GM23248 (cell line): Measurements from ENCODE around the gene TRAPPC2L. TPM values are rescaled to one million over a fixed set of nuclear protein-coding genes. Genes with fewer than 3 reads are reported as not detected.

Source experiments
- DNase-seq: peaks from one replicate; pipeline ENCODE4 v3.0.0-alpha.2; 2015
- H2AFZ ChIP-seq: fragments of 200-600 bp; sonication (generic); 2 replicates; pipeline ENCODE4 v1.6.1; 2016; ENCODE audit warnings: antibody characterized with exemption
- H3F3A ChIP-seq: fragments of 200-600 bp; sonication (generic); 2 replicates; pipeline ENCODE4 v1.6.1; 2016; ENCODE audit warnings: mild to moderate bottlenecking, antibody characterized with exemption, mixed run types; ENCODE audit not compliant: insufficient read depth
- H3K27ac ChIP-seq: fragments of 200-600 bp; sonication (generic); 2 replicates; pipeline ENCODE4 v1.5.1; 2016; ENCODE audit warnings: mild to moderate bottlenecking
- H3K27me3 ChIP-seq: fragments of 200-600 bp; sonication (generic); replicated peaks from 2 replicates; pipeline ENCODE4 v1.6.1; 2016; ENCODE audit warnings: mild to moderate bottlenecking; ENCODE audit not compliant: insufficient read depth
- H3K36me3 ChIP-seq: fragments of 200-600 bp; sonication (generic); 2 replicates; pipeline ENCODE4 v1.6.1; 2016; ENCODE audit warnings: low read depth, mild to moderate bottlenecking
- H3K4me1 ChIP-seq: fragments of 200-600 bp; sonication (generic); 2 replicates; pipeline ENCODE4 v1.6.1; 2016; ENCODE audit warnings: mild to moderate bottlenecking; ENCODE audit not compliant: insufficient read depth
- H3K4me2 ChIP-seq: fragments of 200-600 bp; sonication (generic); one replicate; pipeline ENCODE4 v1.6.1; 2016; ENCODE audit warnings: mild to moderate bottlenecking; ENCODE audit not compliant: unreplicated experiment
- H3K4me3 ChIP-seq: fragments of 200-600 bp; sonication (generic); 2 replicates; pipeline ENCODE4 v1.5.1; 2016; ENCODE audit warnings: mild to moderate bottlenecking
- H3K79me2 ChIP-seq: fragments of 200-600 bp; sonication (generic); 2 replicates; pipeline ENCODE4 v1.6.1; 2016; ENCODE audit warnings: mild to moderate bottlenecking; ENCODE audit not compliant: insufficient read depth
- H3K9ac ChIP-seq: fragments of 200-600 bp; sonication (generic); 2 replicates; pipeline ENCODE4 v1.6.1; 2016; ENCODE audit warnings: mild to moderate bottlenecking
- H3K9me2 ChIP-seq: fragments of 200-600 bp; sonication (generic); 2 replicates; pipeline ENCODE4 v1.6.1; 2016; ENCODE audit warnings: mixed run types, mild to moderate bottlenecking, moderate library complexity; ENCODE audit not compliant: insufficient read depth
- H3K9me3 ChIP-seq: fragments of 200-600 bp; sonication (generic); one replicate; pipeline ENCODE4 v1.6.1; 2017; ENCODE audit warnings: low read depth
- H4K20me1 ChIP-seq: fragments of 200-600 bp; sonication (generic); 2 replicates; pipeline ENCODE4 v1.6.0; 2016; ENCODE audit not compliant: insufficient read depth
- EZH2 ChIP-seq: fragments of 200-600 bp; sonication (generic); IDR thresholded peaks from 2 replicates; pipeline ENCODE4 v1.6.1; 2018; ENCODE audit warnings: antibody characterized with exemption, mild to moderate bottlenecking; ENCODE audit not compliant: insufficient read depth, poor library complexity, severe bottlenecking
- EZH2phosphoT487 ChIP-seq: fragments of 200-600 bp; sonication (generic); IDR thresholded peaks from 2 replicates; pipeline ENCODE4 v1.6.1; 2018; ENCODE audit warnings: antibody characterized with exemption, moderate library complexity, mild to moderate bottlenecking, low read depth; ENCODE audit not compliant: insufficient read depth
- WGBS, 2 experiments: methylation state at CpG; one replicate each; pipeline ENCODE4 v1.1.6; 2015 to 2017; ENCODE audit warnings: low lambda C conversion rate in 2 of 2, low coverage in 1 of 2; ENCODE audit errors: missing lambda C conversion rate in 2 of 2; 5-methylcytosine and 5-hydroxymethylcytosine counted together
- in situ Hi-C: fragments of 300-500 bp; cut with MboI; formaldehyde crosslinking; loops from 2 replicates; pipeline ENCODE4 v1.15.0; 2020
- polyA plus RNA-seq: library from polyadenylated mRNA; unstranded; fragments of >200 nt; fragmentation: Nextera tagmentation; extraction: Ambion mirVana; gene quantifications from 2 replicates; pipeline ENCODE4 v1.2.1, GENCODE V29; 2016
- total RNA-seq: library from RNA; depleted of rRNA; stranded (reverse); fragments of >200 nt; shearing (Covaris generic); gene quantifications from 2 replicates; pipeline ENCODE4 v1.2.3, GENCODE V29; 2014

TRAPPC2L gene
- total and polyA plus RNA-seq, 2 experiments from 2014 or later, result 18.7 to 83.2 TPM

DNA sequence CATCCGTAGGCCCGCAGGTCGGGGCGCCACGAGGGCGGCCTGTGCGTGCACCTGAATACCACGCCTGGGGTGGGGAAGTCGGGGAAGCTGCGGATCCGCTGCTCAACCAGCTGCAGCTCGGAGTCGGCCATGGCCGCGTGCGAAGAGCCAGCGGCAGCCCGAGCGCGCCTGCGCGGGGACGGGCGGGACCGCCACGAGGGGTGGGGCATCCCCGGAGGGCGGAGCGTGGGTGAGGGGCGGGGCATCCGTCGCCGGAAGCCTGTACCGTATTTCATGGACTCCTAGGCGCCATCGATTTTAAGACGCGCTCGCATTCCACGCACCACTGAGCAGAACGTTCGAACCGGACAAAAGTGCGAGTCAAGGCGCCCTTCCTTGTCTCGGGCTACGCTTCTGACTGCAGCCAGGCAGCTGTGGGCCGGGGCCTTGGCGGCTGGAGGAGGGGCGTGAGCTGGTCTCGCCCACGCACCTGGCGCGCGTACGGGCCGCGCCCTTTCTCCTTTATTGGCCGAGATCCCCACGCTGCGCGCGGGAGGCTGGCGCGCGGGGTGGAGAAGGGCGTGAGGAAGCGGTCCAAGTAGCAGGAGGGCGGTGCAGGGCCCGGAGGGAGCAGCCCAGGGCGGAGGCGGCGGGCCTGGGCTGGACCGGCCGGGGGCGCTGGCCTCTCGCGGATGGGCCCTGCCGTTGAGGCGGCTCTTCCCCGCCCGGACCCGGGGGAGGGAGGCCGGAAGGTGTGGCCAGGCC lies 45.0 kb upstream of the TRAPPC2L start, which contains the start of gene APRT:
APRT (minus strand) TSS at position 160 of the 744 bp plus-strand sequence; CDS start at position 131, 29 bp downstream.
- Histone ChIP-seq H3K27ac (peak within 1 kb of the TSS; percentile 83), H3K9me3 (no peaks in the 10 kb centered on the region), H3K4me2 (peak within 1 kb of the TSS; percentile 82), H3K4me3 (peak within 1 kb of the TSS; percentile 79), H3K79me2 (peaks cover 17% of the 10 kb centered on the region), H4K20me1 (no peaks in the 10 kb centered on the region), H3K27me3 (no peaks in the 10 kb centered on the region), H3K9me2 (no peaks in the 10 kb centered on the region), H3K36me3 (no peaks in the 10 kb centered on the region), H3F3A (no peaks in the 10 kb centered on the region; the same call in 1 of the 2 replicates), H3K4me1 (peaks cover 13% of the 10 kb centered on the region), H2AFZ (peak within 1 kb of the TSS; percentile 70), H3K9ac (peak within 1 kb of the TSS; percentile 89)
- DNase-seq, result peak; percentile 96
- TF ChIP-seq EZH2phosphoT487 (no peak), EZH2 (no peak)
- 1% methylated on average over 69 to 81 of the region's 84 CpGs for WGBS, 2 experiments
- in situ Hi-C loops, result no loop called here

DNA sequence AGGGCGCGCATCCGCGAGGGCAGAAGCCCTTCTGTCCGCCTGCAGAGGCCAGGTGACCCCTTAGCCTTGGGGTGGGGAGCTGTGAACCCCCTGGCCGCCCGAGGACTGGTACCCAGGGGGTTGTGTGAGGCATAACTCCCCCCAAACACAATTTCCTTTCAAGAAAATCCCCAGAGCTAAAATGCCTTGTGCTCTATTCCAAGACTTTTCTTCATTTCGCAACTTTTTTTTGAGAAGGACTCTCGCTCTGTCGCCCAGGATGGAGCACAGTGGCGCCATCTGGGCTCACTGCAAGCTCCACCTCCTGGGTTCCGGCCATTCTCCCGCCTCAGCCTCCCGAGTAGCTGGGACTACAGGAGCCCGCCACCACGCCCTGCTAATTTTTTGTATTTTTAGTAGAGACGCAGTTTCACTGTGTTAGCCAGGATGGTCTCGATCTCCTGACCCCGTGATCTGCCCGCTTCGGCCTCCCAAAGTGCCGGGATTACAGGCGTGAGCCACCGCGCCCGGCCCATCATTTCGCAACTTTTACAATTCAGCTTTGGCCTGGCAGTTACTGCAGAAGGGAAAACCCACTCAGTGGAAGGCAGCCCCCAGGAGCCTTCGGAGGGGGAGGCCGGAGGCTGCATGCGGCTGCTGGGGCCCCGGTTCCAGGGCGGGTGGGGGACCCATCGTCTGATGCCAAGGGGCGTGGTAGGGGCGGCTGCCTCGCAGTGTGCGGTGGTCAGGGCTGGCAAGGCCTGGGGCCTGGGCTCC lies 44.2 kb upstream of the TRAPPC2L start:
- H3K9ac ChIP-seq, result peak overlapping the region; percentile 89
- H3K4me3 ChIP-seq, result peak overlapping the region; percentile 79
- 8 to 11% methylated on average over 36 to 37 of the region's 37 CpGs for WGBS, 2 experiments
- H3K36me3 ChIP-seq, result no peaks in the 10 kb centered on the region
- H3K4me2 ChIP-seq, result peak overlapping the region; percentile 82
- no peaks in the 10 kb centered on the region; the same call in 1 of the 2 replicates for H3F3A ChIP-seq
- peaks cover 13% of the 10 kb centered on the region for H3K4me1 ChIP-seq
- in situ Hi-C loops, result no loop called here
- peak overlapping the region; percentile 83 for H3K27ac ChIP-seq
- TF ChIP-seq EZH2 (no peak), EZH2phosphoT487 (no peak)
- peak; percentile 76 for DNase-seq
- no peaks in the 10 kb centered on the region for H4K20me1 ChIP-seq
- H3K9me2 ChIP-seq, result no peaks in the 10 kb centered on the region
- H3K79me2 ChIP-seq, result peaks cover 17% of the 10 kb centered on the region
- H3K27me3 ChIP-seq, result no peaks in the 10 kb centered on the region
- no peaks in the 10 kb centered on the region for H3K9me3 ChIP-seq
- peak overlapping the region; percentile 70 for H2AFZ ChIP-seq

GRCh38 chr16:88813269-88814143 lies 43.4 kb upstream of the TRAPPC2L start:
- in situ Hi-C loops, result no loop called here
- Histone ChIP-seq H3K4me3 (no peak overlapping the region), H3K9ac (peak overlapping the region; percentile 89; the same call in 1 of the 2 replicates), H2AFZ (no peak overlapping the region), H3K79me2 (peaks cover 17% of the 10 kb centered on the region), H3F3A (no peaks in the 10 kb centered on the region; the same call in 1 of the 2 replicates), H3K9me2 (no peaks in the 10 kb centered on the region), H4K20me1 (no peaks in the 10 kb centered on the region), H3K9me3 (no peaks in the 10 kb centered on the region), H3K27me3 (no peaks in the 10 kb centered on the region), H3K4me2 (no peak overlapping the region), H3K4me1 (peaks cover 13% of the 10 kb centered on the region), H3K27ac (peak overlapping the region; percentile 83), H3K36me3 (no peaks in the 10 kb centered on the region)
- DNase-seq, result no peak
- TF ChIP-seq EZH2phosphoT487 (no peak), EZH2 (no peak)
- WGBS, 2 experiments, result 53% methylated on average over 22 to 26 of the region's 26 CpGs

DNA sequence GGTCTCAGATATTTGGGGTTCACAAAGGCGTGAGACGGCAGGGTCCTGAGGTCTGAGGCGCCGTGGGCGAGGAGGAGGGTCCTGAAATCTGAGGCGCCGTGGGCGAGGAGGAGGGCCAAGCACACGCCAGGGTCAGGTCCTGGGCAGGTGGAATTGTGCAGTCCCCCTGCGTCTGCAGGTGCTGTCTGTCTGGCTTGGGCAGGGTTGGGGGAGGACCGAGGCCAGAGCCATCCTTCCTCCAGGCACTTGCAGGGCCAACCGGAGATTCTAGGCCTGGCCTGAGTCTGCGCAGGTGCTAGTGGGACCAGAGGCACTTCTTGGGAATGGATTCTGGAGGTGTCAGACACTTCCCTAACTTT lies 42.8 kb upstream of the TRAPPC2L start:
- peaks cover 14% of the 10 kb centered on the region for H3K79me2 ChIP-seq
- in situ Hi-C loops, result no loop called here

More for the DNA sequence above, 42.8 kb upstream of the TRAPPC2L start:
- H2AFZ ChIP-seq, result no peak overlapping the region
- no peaks in the 10 kb centered on the region for H3K9me3 ChIP-seq
- H3K36me3 ChIP-seq, result no peaks in the 10 kb centered on the region
- H3K4me1 ChIP-seq, result peaks cover 13% of the 10 kb centered on the region
- H3K4me3 ChIP-seq, result no peak overlapping the region
- H3F3A ChIP-seq, result no peaks in the 10 kb centered on the region; the same call in 1 of the 2 replicates
- H4K20me1 ChIP-seq, result no peaks in the 10 kb centered on the region
- no peak overlapping the region for H3K27ac ChIP-seq
- H3K4me2 ChIP-seq, result no peak overlapping the region
- no peaks in the 10 kb centered on the region for H3K9me2 ChIP-seq
- no peak overlapping the region for H3K9ac ChIP-seq
- 94 to 96% methylated on average over 13 of the region's 13 CpGs for WGBS, 2 experiments
- no peak for DNase-seq
- H3K27me3 ChIP-seq, result no peaks in the 10 kb centered on the region
- TF ChIP-seq EZH2 (no peak), EZH2phosphoT487 (no peak)
